HG03045 (cell line): ENCODE results near the gene STAMBPL1.
"Not testable (repeated sequence)": the region's sequence is repeated elsewhere in the genome, so short reads cannot be mapped to it uniquely, and the experiment has no call there.

Source experiments
- ATAC-seq: cut with Tn5 transposase; IDR thresholded peaks from one replicate; pipeline ENCODE4 v1.9.1; 2021; ENCODE audit warnings: mild to moderate bottlenecking, moderate library complexity; ENCODE audit not compliant: unreplicated experiment

Gene STAMBPL1

DNA sequence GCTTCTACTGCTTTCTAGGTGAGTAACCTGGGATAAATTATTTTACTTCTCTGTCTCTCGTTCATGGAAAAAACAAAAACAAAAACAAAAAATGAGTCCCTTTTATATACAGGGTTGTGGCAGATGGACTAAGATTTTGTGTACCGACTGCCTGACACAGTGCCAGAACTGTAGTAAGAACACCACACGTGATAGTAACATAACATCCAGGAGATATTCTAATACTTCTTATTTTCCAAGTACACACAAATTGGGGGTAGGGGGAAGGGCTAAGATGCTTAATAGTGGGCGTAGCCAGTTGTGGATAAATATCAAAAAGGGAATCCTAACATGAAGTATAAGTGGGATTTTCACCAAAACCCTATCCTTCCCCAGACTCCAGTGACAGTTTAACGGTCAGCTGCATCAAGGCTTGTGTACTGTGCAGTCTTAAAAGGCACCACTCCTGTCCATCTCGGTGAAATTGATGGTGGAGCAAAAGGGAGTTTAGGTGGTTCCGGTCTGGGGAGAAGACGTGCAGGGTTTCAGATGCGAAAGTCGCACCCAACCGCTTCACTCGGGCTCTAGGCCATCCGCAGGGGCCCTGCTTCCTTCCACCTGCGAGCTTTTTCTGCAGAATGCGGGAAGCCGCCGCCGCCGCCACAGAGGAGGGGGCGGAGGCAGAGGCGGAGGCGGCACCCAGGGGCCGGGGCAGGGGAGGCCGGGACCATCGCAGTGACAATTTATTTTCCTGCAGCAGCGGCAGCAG, at the start of gene STAMBPL1:
TSS of gene STAMBPL1 (plus strand) at position 712 of the 748 bp plus-strand sequence. CDS start 21,464 bp downstream, outside the sequence.
- ATAC-seq, result peak; percentile 65

DNA sequence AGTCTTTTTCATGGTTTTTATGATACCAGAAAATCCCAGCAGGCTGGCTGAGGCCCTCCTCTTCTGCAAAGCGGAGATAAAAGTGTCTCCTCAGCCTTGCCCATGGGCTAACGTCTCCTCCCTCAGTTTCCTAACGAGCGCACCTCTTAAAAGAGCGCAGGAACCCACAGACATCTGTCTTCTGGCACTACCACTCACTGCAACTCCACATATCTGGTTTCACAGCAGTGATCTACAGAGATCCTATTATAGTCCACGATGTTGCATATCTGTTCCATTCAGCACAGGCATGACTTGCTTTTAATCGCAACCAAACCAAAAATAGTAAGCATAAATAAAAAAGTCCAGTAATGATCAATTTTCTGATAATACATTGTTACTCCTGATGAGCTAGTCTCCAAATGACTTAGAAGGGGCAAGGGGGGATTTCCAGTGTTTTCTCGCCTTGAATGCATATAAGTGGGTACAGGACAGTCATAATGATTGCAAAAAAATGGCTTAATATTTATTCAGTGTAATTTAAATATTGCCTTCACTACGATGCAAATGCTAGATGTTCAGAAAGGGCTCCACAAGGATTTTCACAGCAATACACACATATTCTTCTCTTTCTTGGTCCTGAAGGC, 49.3 kb upstream of the STAMBPL1 start:
- no peak for ATAC-seq

DNA sequence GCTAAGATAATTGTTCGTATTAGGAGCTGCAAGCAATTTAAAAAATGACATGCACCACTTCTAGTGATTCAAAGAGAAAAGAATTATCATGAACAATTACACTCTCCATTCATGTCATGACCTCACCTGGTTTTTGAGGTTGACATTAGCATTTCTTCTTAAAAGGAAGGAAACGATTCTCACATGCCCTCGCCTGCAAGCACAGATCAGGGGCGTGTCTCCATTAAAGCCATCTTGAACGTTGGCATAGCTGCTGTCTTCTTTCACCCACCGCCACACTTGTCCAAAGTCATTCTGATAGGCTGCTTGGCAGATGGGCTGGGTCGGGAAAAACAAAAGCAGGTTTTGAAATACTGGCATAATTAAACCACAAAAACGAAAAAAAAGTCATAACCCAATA, 48.3 kb upstream of the STAMBPL1 start:
- ATAC-seq, result no peak

DNA sequence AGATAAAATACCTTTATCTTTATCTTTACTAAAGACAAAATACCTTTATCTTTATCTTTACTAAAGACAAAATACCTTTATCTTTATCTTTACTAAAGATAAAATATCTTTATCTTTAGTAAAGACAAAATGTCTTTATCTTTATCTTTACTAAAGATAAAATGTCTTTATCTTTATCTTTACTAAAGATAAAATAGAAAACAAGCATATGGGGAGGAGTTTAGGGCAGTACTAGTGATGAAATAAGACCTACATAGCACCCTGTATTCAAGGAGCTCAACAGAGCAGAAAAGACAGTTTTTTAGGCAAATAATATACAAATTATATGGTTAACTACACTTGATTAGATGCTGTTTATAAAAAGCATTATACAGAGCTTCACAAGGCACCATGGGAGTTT, 47.7 kb upstream of the STAMBPL1 start:
- no peak for ATAC-seq

DNA sequence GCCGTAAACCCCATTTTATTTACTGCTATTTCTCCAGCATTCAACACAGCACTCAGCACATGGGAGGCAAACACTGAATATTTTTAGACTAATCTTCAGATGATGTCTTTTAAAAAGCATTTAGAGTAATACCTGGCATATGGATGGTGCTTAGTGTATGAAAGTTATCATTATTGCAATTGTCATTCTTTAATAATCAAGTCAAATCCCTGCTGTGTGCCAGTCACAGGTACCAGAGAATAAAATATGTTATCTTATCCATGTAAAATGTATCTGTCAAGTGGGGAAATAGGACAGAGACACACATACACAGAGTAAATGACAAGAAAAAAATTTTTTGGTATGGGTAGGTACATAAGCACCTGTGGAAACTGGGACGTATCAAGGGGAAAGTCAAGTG, 46.9 kb upstream of the STAMBPL1 start:
- ATAC-seq, result no peak

DNA sequence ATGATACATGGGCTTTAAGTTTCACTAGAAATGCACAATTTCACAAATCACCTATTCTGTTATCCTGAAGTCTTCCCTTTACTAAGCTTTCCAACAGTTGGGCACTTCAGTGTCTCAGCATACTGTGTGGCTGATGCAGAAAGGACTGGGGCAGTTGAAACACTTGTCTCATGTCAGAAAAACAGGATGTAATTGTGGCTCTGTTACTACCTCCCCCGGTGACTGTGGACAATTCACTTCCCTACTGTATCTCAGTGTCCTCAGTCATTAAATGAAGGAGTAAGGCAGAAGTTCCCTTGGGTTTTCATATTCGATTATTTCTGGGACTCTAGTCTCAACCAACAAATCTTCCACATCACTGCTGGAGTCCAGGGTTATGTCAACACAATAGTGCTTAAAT, 46.3 kb upstream of the STAMBPL1 start:
- ATAC-seq, result no peak

DNA sequence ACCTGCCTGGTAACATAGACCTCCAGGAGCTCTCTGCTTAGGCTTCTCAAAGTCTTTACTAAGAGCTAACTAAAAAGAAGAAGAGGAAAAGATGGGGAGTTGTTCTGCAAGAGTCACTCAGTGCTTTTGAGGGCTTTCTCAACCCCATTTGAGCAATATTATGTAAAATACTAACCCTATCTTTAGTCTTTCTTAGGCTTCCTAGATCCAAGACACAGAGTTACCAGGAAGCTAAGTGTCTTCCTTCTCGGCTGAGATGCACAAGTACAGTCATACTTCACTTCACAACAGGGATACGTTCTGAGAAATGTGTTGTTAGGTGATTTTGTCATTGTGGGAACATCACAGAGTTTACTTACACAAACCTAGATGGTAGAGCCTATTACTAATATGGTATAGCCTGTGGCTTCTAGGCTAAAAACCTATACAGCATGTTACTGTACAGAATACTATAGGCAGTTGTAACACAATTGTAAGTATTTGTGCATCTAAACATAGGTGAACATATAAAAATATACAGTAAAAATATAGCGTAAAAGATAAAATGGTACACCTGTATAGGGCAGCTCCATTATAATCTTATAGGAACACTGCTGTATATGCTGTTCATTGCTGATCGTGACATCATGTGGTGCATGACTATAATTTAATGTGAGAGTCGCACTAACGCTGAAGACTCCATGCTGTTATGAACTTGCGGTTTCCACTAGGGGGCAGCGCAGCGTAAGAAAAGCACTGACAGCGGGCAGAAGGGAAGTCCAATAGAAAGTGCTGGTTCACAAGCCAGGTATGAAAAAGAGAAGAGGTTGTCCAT, 44.7 kb upstream of the STAMBPL1 start:
- peak; percentile 86 for ATAC-seq

DNA sequence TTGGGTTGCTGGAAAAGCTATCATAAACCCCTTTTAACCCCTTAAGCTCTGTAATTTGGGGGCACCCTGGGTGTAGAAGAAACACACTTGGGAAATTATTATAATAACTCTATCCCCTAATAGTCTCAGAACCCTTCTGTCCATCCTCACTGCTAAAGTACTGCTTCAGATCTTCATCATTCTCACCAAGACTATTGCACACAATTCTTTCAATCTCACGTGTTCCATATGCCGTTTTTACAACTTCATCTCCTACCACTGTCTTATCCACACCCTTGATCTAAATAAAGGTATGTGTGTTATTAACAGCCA, 44.2 kb upstream of the STAMBPL1 start:
- no peak for ATAC-seq

DNA sequence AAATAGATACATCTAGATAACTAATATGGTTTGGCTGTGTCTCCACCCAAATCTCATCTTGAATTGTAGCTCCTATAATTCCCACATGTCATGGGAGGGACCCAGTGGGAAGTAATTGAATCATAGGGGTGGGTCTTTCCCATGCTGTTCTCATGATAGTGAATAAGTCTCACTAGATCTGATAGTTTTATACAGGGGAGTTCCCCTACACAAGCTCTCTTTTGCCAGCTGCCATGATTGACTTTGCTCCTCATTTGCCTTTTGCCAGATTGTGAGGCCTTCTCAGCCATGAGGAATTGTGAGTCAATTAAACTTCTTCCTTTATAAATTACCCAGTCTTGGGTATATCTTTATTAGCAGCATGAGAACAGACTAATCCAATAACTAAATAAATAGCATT, 42.4 kb upstream of the STAMBPL1 start:
- not testable (repeated sequence) for ATAC-seq

DNA sequence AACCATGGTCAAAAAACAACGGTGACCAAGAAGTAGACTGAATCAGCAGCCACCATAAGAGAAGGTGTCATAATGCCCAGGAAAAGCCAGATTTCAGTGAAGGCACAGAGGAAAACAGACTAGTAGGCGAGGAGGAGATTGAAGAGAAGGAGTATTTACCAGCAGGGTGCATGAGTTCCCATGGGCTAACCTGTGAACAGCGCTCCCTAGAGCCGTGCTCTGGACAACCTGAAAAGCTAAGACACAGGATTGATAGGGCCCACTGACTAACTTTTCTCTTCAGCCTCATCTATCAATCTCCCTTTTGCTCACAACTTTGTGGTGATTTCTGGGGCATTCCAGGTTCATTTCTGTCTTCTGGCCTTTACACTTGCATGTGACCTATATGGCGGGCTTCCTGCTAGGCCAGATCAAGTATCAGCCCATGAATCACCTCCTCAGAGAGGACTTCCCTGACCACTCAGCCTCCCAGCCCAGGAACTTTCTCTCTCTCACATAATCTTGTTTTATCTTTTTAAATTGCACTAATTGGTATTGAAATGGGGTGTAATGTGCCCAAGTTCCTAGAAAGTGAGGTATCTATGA, 41.2 kb upstream of the STAMBPL1 start:
- ATAC-seq, result no peak

DNA sequence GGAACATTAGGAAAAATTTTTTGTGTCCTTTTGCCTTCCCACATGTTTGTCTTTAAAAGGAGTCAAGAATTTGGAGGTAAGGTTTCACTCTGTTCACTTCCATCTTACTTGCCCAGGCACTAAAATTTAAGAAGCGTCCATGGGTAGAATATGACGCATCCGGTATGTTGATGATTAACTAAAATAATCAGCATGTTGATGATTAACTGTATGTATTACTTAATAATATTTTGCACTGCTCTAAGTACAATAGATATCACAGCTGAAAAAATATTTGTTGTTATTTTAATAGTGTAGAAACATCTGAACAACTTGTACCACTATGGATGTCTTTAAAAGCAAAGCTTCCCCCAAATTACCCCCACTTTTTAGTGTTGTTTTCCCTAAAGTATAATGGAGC, 39.9 kb upstream of the STAMBPL1 start:
- ATAC-seq, result no peak

DNA sequence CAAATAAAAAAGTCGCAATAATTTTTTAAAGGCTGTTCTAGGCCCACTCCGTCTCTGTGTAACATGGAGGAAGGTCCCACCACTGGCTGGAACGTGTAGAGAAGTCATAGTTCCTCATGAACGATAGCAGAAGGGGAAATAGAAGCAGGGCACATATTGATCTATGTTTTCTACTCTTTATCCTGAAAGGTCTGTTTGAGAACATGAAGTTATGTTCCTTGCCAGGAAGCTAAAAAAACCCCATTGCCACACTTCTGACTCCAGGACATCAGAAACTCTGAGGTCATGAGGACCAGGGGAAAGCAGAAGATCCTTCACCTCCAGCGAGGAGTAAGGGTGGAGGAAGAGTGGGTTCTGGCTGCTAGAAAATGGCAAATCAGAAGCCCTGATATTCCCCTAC, 39.2 kb upstream of the STAMBPL1 start:
- no peak for ATAC-seq

DNA sequence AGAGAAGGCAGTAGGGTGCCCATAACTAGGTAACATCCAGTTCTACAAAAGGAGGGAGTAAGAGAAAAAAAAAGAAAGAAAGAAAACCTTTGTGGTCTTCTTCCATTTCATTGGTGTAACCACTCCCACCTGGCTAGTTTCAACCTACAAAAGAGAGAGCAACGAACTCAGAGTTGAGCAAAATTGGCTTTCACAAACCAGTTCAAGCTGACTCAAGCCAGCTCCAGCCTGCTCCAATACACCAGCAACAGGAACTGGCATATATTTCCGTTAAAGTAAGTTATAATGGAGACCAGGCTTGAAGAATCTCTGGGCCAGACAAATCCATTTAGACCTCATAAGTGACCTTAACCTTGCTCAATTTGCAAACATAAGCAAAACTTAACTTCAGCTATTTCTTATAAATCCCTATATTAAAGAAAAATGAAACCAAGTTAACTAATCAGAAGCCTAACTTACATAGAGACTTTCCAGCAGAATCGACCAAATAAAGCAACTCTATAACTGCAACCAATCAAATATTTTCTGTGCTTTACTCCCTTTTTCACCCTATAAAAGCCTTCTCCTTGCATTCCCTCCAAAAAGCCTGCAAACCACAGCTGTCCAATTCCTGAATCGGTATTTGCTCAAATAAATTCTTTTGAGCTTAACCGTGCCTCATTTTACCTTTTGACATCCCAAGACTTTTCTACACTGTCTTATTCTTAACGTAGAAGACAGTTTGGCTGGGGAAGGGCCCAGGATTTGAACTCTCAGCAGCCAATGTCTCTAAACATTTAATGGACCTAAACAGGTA, 38.5 kb upstream of the STAMBPL1 start:
- no peak for ATAC-seq

DNA sequence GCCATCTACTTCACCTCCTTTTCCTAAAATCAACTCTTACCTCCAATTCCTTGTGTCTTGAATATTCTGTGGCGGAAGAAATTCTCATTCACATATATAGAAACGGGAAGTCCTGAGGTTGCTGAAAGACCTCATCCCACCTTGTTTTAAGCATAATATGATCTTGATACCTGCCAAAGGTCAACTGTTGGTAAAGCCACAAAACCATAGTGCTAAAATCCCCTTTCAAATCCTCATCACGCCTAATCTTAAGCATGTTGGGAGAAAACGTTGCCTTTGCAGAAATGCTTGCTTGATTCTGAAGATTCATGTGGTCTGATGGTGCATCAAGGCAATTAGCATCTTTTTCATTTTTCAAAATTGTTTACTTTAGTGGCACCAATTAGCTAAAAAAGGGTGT, 36.9 kb upstream of the STAMBPL1 start:
- ATAC-seq, result no peak

DNA sequence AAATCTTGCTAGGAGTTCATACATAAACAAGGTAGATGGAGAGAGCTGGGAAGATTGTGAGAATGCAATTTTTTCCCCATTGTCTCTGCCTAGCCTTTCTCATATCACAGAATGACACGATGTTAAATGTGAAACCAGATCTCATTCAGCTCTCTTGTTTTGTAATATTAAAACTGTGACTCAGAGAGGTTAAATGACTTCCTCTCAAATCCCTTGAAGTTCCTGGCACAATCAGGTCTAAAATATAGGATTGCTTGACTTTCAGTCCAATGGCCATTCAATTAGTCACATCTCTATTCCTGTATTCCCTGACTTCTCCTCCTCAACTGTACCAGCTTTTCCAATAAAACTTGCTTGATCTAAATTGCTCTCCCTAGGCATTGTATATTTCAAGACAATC, 31.5 kb upstream of the STAMBPL1 start:
- ATAC-seq, result no peak

DNA sequence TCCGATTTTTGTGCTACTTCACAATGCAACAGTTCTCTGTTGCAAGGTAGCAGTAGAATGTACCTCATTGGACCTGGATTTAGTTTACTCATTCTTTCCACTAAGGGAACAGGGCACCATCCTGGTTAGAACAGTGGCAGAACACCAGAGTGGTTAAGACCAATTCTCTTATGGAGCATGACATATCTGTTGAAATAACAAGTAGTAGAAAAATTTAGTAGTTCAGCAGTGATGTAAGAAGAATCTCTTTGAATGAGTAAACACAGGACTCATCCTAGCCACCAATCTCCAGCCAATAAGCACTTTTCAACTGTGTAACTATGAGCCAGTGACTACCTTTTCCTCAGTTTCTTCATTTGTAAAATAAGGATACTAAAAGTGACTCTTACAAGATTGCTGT, 30.8 kb upstream of the STAMBPL1 start:
- ATAC-seq, result no peak

DNA sequence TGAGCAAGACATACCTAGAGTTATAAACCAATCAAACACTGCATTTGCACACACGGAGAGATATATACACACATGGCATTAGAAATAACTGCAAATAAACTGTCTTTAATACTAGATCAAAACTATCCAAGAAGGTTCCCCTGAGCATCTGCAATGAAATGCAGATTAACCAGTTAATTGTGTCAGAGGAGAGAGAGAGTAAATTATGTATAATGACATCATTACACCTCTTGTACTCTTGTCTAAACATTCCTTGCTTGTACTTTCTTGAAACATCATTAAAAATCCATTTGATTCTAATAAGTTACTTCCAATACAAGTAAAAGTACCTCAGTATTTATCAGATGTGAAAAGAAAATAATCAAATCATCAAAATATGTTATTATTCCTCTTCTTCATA, 29.3 kb upstream of the STAMBPL1 start:
- no peak for ATAC-seq

DNA sequence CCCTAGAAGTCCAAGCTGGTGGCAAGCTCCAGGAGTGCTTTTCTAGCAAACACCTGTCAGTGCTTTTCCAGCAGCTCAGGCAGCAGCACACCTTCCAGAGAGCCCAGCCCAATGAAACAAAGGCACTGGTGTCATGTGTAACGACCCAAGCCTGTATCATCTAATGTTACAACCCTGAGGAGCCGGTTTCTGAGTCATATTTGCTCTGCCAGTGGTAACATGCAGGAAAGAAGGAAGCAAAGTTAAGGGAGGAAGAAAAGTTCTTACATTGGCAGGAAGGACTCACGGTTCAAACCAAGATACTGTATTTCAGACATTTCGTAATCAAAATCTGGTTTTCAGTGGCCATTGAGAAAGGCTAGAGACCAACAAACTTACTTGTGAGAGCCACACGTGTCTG, 28.3 kb upstream of the STAMBPL1 start, which contains the start of gene ANKRD22:
TSS of gene ANKRD22 (minus strand) at position 139 of the 400 bp plus-strand sequence. CDS start 237 bp downstream, outside the sequence.
- no peak for ATAC-seq

DNA sequence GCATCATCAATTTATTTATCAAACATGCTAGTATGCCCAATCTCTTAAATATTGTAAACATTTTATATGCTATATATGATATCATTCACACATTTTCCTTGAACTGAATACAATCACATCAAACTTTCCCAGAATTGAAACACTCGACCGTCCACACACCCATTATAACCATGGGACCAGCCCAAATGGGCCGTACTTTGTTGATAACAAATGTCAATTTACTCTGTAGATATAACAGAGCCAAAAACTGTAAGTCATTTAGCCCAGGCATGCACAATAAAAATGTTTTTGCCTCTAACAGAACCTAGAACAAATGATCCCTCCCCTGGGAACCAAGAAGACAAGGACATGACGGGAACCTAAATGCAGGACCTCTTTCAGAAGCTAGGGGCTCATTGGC, 27.7 kb upstream of the STAMBPL1 start:
- no peak for ATAC-seq

DNA sequence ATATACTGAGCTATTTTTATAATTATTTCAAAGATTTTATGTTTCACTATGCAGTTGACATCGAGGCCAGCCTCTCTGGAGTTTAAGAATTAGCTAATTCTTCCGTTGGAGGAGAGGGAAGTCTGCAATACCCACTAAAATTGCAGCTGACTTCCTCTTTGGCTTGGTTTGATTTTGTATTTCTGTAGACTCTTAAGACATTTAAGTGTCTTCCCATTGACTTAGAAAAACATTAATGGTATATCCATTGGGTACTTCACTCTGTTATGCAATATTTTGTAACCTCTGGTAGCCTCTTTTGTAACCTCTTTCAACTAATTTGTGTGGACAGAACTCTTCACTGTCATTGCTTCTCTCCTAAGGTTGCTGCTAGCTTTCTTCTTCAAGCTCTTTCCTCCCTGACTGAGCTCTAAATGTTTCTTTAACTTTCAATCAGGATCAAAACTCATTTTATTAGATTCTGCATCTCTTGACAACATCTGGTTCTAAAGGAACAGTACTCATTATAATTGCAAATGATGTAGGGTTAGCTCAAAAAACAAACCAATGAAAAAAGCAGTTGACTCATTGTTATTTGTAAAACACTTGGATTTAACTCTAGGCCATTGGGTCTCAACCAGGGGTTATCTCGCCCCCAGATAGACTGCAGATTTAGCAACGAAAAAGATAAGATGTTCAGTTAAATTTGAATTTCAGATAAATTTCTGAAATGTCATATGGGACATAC, 26.7 kb upstream of the STAMBPL1 start:
- no peak for ATAC-seq
